Suprapubic skin (tissue), 4 donors: ENCODE measurements around the gene NRXN3.

Experiments used
- EP300 ChIP-seq: sonication (generic); formaldehyde crosslinking; IDR thresholded peaks from one replicate; pipeline ENCODE4 v1.6.1; 2017; ENCODE audit warnings: antibody characterized with exemption
- POLR2A ChIP-seq, 2 donors: fragments of 450-650 bp; IDR thresholded peaks; one replicate each; pipeline ENCODE4 v1.6.1; 2017; ENCODE audit warnings: antibody characterized with exemption in 2 of 2, mild to moderate bottlenecking in 2 of 2, moderate library complexity in 2 of 2
- POLR2AphosphoS5 ChIP-seq, 3 donors: sonication (generic); formaldehyde crosslinking; IDR thresholded peaks; one replicate each; pipeline ENCODE4 v1.6.1; 2017; ENCODE audit warnings: antibody characterized with exemption in 3 of 3
- TF ChIP-seq, protein P1 (sequence below), 2 donors: fragments of 200-600 bp in 1 of 2; fragments of 450-650 bp in 1 of 2; sonication (generic) in 1 of 2; IDR thresholded peaks; one replicate each; pipeline ENCODE4 v1.5.1; 2016 to 2019; ENCODE audit warnings: antibody characterized with exemption in 2 of 2, mild to moderate bottlenecking in 1 of 2, moderate library complexity in 1 of 2

DNA sequence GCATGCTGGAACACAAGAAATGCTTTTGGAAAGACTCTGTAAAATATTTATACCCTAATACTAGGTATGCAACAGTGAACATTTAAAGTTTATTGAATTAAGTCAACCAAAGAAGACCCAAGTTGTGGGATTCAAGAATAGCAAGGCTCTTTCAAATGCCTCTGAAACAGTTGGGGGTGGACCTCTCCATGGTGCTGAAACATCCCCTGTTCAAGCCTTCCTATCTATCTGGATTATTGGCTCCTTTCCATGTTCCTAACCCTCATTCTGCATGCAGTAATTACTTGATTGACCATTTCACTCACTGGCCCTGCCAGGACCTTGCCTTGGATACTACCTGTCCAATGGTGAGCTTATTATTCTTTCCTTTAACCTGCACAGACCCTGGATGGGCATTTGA lies 349.7 kb downstream of the NRXN3 start:
- TF ChIP-seq POLR2A (IDR thresholded peaks at IDR 0.05) = no peak
- TF ChIP-seq POLR2AphosphoS5 (IDR thresholded peaks at IDR 0.05) = no peak
- TF ChIP-seq, protein P1, sequence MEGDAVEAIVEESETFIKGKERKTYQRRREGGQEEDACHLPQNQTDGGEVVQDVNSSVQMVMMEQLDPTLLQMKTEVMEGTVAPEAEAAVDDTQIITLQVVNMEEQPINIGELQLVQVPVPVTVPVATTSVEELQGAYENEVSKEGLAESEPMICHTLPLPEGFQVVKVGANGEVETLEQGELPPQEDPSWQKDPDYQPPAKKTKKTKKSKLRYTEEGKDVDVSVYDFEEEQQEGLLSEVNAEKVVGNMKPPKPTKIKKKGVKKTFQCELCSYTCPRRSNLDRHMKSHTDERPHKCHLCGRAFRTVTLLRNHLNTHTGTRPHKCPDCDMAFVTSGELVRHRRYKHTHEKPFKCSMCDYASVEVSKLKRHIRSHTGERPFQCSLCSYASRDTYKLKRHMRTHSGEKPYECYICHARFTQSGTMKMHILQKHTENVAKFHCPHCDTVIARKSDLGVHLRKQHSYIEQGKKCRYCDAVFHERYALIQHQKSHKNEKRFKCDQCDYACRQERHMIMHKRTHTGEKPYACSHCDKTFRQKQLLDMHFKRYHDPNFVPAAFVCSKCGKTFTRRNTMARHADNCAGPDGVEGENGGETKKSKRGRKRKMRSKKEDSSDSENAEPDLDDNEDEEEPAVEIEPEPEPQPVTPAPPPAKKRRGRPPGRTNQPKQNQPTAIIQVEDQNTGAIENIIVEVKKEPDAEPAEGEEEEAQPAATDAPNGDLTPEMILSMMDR (IDR thresholded peaks at IDR 0.05) = no peak
- no peak for TF ChIP-seq EP300
